ENCODE measurements around the gene F11. TPM values are rescaled to one million over a fixed set of nuclear protein-coding genes. Genes with fewer than 3 reads are reported as not detected.
A peak's percentile ranks its signal among the peaks of the same experiment; 100 is the strongest.
"Not testable (repeated sequence)": the region's sequence is repeated elsewhere in the genome, so short reads cannot be mapped to it uniquely, and the experiment has no call there.

Gene F11
- total RNA-seq, result 0.52 TPM
- long read RNA-seq, result 0 reads

DNA sequence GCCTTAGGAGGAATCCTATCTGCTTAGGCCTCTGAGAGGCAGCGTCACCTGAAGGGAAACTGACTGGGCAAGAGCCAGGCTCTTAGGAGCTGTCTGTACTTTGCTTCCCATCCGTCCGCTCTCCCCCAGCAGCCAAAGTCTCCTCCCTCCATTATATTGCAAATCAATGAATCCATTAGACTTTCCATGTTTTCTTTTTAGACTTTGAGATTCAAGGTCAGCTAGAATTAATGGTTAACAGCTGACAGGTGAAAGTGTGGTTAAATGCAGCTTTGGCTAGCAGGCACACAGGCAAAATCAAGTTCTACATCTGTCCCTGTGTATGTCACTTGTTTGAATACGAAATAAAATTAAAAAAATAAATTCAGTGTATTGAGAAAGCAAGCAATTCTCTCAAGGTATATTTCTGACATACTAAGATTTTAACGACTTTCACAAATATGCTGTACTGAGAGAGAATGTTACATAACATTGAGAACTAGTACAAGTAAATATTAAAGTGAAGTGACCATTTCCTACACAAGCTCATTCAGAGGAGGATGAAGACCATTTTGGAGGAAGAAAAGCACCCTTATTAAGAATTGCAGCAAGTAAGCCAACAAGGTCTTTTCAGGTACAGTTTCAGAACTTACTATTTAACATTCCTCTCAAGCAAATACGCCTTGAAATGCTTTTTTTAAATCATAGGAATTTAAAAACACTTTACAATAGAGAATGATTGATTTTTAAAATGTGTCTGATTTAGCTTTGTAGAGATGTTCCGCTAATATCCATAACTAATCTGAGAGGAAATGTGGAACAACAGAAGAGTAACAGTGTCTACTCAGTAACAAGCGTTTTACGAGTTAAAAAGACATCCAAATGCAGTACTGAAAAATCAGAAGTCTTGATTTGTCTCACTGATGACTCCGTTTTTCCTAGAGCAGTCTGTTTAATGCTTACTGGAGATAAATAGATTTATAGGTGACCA, at the start of gene F11:
TSS of gene F11 (plus strand) at position 507 of the 970 bp plus-strand sequence. CDS start 948 bp downstream, outside the sequence.
- no peak for DNase-seq
- intact Hi-C loops (cut with micrococcal nuclease), result no loop called here
- no peak for ATAC-seq

DNA sequence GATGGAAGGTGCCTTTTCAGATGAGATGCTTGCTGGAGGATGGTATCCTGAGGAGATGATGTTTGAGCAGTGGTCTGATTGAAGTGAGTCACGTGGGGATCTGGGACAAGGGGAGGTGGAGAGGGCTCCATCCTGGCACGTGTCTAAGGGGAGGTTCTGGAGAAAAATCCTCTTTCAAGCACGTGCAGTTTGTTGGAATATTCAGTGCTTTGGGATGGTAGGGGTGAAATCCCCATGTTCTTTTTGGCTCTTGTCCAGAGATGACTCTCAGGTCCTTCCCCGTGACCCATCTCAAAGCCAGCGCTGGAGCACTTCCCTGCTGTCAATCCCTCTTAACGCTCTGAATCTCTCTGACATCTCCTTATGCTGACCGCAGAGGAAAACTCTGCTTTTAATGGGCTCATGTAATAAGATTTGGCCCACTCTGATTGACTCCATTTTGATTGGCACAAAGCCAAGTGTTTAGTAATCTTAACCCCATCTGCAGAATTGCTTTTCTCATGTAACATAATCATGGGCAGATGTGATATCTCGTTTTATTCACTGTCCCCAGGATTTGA, 49.4 kb upstream of the F11 start:
- intact Hi-C loops (cut with micrococcal nuclease), result no loop called here

DNA sequence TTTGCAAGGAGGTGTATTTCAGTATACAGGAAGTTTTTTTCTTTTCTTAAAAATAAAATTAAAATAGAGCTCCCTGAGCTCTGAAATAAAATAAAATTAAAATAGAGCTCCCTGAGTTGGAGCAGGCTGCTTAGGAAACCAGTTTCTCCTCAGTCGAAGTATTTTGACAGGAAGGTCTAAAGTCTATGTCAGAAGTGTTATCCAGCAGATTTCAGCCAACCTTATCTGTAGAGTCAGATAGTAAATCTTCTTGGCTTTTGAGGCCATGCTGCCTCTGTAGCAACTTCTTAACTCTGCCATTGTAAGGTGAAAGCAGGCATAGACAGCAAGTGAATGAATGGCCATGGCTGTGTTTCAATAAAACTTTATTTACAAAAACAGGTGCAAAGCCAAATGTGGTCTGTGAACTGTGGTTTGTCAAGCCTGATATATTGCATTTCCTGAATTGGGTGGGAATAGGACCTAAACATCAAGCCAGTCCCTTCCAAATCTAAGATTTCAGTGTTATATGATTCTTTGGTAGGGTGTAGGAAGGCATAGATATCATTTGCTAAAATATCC, 48.2 kb upstream of the F11 start:
- intact Hi-C loops (cut with micrococcal nuclease), result no loop called here
- no peak for ATAC-seq

More for the DNA sequence above, 49.4 kb upstream of the F11 start:
- ATAC-seq (no peak), DNase-seq (no peak)

DNA sequence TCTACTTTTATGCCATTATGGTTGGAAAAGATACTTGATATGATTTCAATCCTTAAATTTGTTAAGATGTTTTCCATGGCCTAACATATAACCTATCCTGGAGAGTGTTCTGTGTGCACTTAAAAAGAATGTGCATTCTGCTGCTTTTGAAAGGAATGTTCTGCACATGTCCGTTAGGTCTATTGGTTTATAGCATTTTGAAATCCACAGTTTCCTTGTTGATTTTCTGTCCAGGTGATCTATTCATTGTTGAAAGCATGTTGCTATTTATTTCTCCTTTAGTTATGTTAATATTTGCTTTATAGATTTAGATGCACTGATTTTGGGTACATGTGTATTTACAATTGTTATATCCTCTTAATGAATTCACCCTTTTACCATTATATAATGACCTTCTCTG, 44.4 kb upstream of the F11 start:
- no peak for ATAC-seq

More for the DNA sequence above, 48.2 kb upstream of the F11 start:
- DNase-seq, result no peak

DNA sequence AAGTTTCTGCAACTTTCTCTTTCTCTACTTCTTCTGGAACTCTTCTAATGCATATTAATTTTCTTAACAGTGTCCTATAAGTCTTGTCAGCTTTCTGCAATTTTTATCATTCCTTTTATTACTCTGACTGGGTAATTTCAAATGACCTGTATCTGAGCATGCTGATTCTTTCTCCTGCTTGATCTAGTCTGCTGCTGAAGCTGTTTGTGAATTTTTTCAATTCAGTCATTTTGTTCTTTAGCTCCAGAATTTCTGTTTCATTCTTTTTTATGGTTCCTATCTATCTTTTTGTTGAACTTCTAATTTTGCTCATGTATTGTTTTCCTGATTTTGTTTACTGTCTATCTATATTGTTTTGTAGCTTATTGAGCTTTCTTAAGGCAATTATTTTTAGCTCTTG, 40.1 kb upstream of the F11 start:
- intact Hi-C loops (cut with micrococcal nuclease), result no loop called here
- DNase-seq (no peak), ATAC-seq (no peak)

More for the DNA sequence above, 44.4 kb upstream of the F11 start:
- DNase-seq, result no peak
- intact Hi-C loops (cut with micrococcal nuclease), result no loop called here

DNA sequence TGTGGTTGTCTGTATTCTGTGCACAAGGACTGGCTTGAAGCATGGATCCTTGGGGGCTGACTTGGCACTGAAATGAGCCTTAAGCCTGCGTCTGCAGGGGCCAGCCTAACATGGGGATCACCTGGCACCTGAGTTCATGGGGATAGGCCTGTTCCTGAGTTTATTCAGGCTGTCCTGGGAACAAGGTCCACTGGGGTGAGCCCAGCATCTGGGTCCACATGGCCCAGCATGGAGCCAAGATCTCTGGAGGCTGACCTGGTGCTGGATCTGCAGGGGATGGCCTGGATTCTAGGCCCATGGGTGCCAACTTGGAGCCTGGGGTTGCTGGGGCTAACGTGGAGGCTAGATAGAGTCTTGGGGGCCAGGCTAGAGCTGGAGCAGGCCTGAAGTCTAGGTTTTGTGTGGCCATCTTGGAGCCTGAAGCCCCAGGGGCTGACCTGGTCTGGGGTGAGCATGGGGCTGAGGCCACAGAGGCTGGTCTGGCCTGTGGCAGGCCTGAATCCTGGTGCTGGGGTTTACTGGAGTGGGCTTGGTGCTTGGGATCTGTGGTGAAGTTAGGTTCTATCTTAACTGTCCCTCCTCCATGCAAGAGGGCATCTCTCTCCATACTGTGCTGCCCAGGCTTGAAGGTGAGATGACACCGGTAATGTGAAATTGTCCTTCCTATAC, 39.3 kb upstream of the F11 start:
- ATAC-seq, result no peak
- no peak for DNase-seq
- intact Hi-C loops (cut with micrococcal nuclease), result no loop called here

DNA sequence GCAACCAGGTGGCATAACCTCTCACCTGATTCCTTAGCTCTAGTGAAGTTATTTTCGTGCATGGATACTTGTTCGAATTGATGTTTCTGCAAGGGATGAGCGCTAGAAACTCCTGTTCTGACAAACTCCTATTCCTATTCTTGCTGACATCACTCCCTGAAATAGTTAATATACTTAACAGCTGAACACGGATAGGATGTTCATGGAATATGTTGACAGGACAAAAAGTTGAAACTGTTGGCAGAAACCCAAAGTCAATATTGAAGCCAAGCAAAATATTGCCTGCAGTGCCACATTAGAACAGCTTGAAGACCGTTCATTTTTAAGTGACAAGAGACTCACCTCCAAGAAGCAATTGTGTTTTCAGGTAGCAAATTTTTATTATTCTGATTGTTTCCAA, 38.8 kb upstream of the F11 start, which contains the start of gene KLKB1:
TSS of gene KLKB1 (plus strand) at position 287 of the 400 bp plus-strand sequence. CDS start 689 bp downstream, outside the sequence.
- ATAC-seq (no peak), DNase-seq (no peak)
- intact Hi-C loops (cut with micrococcal nuclease), result no loop called here

DNA sequence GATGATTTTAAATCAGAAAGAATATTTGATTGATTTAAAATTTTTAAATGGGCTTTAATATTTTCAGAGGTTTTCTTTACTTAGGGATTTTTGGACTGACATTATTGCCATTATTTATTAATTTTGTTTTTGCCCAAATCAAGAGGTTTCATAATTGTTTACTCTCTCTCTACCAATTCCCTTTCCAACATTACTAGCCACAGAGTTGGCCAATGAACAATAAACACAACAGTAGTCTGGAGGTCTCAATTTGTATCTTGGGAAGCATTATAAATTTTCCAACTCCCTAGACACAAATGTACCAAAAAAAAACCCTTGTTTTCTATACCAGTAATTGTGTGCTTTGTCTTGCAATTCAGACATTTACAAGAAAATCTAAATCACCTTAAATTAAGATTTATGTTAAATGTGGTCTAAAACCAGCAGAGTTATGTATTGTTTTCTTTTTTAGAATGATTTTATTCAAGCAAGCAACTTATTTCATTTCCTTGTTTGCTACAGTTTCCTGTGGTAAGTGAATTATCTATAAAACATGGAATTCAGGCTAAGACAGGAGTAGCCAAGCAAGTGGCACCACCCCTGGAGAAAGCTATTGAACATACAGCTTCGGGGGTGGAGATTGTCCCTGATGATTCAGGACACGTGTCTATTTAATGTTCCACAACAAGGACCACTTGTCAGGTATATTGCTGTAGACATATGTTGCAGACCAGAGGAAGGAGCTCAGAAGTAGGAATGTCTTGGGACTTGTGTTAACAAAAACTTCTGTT, 38.1 kb upstream of the F11 start:
- ATAC-seq, result no peak
- no peak for DNase-seq
- intact Hi-C loops (cut with micrococcal nuclease), result no loop called here

DNA sequence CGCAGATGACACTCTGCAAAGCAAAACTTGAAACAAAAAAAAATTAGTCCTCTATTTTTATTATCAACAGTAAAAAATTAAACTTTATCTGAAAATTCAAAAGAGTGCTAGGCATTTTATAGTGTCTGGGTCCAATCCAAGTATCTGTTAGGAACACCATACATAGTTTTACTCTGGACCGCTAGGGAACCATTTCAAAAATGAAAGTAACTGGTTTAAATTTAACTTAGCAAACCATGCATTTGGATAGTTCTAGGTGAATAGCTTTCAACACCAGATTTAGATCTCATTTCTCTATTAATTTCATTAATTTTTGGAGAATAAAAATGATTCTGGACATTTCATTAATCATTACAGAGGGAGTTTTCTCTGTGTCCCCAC, 37.5 kb upstream of the F11 start:
- no peak for ATAC-seq
- intact Hi-C loops (cut with micrococcal nuclease), result no loop called here
- no peak for DNase-seq

DNA sequence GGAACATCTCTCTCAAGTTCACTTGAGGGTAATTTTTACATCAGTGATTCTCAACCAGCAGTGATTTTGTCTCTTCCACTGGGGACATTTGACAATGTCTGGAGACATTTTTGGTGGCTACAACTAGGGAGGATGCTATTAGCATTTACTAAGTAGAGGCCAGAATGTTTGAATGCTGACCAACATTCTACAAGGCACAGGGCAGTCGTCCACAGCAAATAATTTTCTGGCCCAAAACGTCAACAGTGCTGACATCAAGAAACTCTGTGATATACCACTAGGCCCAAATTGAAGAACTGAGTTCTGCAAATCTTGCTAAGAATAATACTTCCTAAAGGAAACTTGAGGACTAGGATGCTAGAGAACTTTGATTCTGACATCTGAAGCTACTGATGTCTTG, 31.6 kb upstream of the F11 start:
- DNase-seq (no peak), ATAC-seq (no peak)
- intact Hi-C loops (cut with micrococcal nuclease), result no loop called here

DNA sequence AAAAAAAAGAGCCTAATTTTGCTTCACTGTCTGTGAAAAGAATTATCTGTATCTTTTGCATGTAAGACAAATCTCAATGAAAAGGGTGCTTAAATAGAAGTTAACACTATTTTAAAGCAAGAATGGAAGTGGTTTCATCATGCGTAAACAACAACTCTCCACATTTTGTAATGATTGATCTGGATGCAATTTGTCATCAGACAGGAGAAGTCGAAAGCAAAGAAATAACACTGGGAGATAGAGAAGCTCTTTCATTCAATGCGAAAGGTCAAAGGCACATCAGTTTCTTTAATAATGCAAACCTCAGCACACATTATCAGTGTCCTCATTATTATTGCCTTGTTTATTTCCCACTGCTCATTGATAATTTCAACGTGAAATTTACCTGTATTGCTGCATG, 29.9 kb upstream of the F11 start:
- ATAC-seq (no peak), DNase-seq (no peak)
- intact Hi-C loops (cut with micrococcal nuclease), result no loop called here

DNA sequence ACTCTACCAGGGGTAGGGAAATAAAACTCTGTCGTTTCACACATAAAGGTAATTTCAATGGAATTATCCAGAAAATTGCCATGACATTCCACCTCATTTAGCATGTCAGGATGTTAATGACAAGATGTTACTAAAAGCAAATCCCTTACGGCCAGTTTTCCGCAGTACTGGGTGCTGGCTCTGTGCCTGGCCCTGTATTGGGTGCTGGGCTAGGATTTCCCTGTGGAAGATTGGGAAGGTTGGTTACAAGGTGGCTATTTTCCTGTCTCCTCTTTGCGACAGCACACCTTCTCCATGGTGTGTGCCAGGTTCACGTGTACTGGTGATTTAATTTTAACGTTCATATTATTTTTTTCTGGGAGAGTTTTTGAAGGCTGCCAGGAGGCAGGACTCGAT, 25.5 kb upstream of the F11 start:
- ATAC-seq (no peak), DNase-seq (no peak)
- intact Hi-C loops (cut with micrococcal nuclease), result no loop called here

DNA sequence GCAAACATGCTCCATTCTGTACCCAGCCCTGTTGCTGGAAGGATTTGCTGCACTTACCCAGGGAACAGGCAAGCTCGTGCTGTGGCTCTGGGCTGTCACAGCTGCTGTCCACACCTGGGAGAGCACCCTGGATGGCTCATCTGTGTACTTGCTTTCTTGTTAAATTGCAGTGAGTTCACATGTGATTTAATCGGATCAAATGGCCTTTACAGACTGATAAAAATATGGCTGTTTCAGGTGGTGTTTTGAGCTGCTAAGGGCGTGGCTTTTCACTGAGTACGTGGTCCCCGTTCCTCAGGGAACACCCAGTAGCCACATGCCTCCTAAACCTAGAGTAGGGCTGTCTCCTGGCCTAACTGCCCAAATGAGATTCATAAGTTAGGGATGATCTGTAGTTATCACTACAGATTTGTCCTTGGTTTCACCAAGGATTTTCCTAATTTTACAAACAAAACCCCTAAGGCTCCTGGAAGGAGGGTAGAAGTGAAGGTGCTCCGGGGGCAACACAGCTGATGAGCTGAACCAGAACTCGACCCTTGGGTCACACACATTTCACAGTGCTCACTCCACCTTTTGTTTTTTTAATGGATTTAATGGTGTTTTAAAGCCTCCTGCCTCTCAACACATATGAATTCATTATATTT, 25.0 kb upstream of the F11 start:
- ATAC-seq, result peak; percentile 26
- intact Hi-C loops (cut with micrococcal nuclease), result no loop called here
- DNase-seq, result no peak

DNA sequence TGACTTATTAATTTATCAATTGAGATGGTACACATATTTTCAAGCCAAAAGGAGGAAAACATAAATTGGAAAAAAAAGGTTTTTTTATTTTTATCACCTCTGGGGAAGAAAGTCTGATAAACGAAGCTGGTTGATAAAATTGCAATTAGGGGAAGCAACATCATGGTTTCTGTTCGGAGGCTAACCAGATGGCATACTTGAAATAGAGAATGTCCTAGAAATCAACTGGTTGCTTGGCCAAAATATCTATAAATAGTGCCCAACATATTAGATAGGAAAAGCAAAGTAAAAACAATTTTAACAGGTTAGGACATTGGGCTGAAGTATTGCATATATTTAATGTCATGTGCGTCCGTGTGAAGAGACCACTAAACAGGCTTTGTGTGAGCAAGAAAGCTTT, 24.4 kb upstream of the F11 start:
- ATAC-seq (no peak), DNase-seq (no peak)
- intact Hi-C loops (cut with micrococcal nuclease), result no loop called here

DNA sequence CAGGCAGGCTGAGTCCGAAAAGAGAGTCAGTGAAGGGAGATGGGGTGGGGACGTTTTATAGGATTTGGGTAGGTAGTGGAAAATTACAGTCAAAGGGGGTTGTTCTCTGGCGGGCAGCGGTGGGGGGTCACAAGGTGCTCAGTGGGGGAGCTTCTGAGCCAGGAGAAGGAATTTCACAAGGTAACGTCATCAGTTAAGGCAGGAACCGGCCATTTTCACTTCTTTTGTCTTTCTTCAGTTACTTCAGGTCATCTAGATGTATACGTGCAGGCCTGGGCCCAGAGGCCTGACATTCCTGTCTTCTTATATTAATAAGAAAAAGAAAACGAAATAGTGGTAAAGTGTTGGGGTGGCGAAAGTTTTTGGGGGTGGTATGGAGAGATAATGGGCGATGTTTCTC, 24.0 kb upstream of the F11 start:
- ATAC-seq; intact Hi-C loops (cut with micrococcal nuclease); DNase-seq: not testable (repeated sequence)

DNA sequence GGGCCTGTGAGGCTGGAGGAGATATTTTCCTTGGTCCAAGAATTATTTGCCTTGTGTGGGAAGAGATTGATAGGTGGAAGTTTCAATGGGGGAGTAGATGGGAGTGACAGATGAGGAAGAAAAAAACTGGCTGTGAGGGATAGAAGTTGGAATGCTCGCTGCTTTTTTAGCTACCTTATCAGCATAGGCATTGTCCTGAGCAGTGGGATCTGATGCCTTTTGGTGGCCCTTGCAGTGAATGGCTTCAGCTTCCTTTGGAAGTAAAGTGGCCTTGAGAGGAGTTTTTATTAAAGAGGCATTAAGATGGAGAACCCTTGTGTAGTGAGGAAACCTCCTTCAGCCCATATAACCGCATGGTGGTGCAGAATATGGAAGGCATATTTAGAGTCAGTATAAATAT, 22.7 kb upstream of the F11 start:
- ATAC-seq (no peak), DNase-seq (no peak)
- intact Hi-C loops (cut with micrococcal nuclease), result no loop called here

DNA sequence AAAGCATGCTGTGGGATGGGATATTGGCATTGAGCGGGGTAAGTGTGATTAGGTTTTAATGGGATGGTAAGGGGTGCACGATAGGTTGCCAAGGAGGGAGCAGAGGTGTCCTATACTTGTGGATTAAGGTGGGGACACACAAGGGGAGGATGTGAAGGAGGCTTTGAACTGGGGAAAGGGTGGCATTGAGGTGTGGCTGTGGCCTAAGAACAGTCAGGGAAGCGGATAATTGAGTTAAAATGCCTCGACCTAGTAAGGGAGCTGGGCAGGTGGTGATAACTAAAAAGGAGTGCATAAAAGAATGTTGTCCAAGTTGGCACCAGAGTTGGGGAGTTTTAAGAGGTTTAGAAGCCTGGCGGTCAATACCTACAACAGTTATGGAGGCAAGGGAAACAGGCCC, 21.2 kb upstream of the F11 start:
- no peak for ATAC-seq
- no peak for DNase-seq
- intact Hi-C loops (cut with micrococcal nuclease), result no loop called here

DNA sequence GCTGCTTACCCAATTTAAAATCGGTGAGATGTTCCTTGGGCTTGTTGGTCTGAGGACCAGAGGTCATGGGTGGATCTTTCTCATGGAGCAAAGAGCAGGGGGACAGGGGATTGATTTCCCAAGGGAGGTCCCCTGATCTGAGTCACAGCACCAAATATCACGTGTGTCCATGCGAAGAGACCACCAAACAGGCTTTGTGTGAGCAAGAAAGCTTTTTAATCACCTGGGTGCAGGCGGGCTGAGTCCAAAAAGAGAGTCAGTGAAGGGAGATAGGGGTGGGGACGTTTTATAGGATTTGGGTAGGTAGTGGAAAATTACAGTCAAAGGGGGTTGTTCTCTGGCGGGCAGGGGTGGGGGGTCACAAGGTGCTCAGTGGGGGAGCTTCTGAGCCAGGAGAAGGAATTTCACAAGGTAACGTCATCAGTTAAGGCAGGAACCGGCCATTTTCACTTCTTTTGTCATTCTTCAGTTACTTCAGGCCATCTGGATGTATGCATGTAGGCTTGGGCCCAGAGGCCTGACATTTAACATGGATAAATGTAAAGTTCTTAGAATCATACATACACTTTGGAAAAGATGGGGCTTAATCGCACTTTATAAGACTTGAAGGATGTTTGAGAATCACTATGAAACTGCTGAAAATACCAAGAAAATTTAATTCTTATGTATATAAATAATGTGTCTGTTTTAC, 18.8 kb upstream of the F11 start:
- DNase-seq; intact Hi-C loops (cut with micrococcal nuclease); ATAC-seq: not testable (repeated sequence)

Data from left ventricle myocardium superior (tissue), 1 donor.